Neural cell (in vitro differentiated cells): ENCODE results near the gene POLQ. TPM values are rescaled to one million over a fixed set of nuclear protein-coding genes. Genes with fewer than 3 reads are reported as not detected.

ENCODE experiments used
- H2AFZ ChIP-seq: fragments of 200-600, 300-800 bp; sonication (generic), shearing (Covaris generic); 2 replicates; pipeline ENCODE4 v1.6.0; 2014; ENCODE audit warnings: low read depth, mild to moderate bottlenecking, antibody characterized with exemption, low read length, moderate library complexity
- H3F3A ChIP-seq: fragments of 200-600 bp; shearing (Covaris generic); 2 replicates; pipeline ENCODE4 v1.6.1; 2016; ENCODE audit warnings: mild to moderate bottlenecking, moderate library complexity, mixed read lengths, antibody characterized with exemption, low read length; ENCODE audit not compliant: insufficient read depth, poor library complexity, severe bottlenecking
- H3K27ac ChIP-seq: fragments of 200-600, 300-800 bp; sonication (generic), shearing (Covaris generic); 2 replicates; pipeline ENCODE4 v1.5.1; 2014; ENCODE audit warnings: mild to moderate bottlenecking, low read length, moderate library complexity
- H3K27me3 ChIP-seq: fragments of 300-800, 200-600 bp; sonication (generic), shearing (Covaris generic); 2 replicates; pipeline ENCODE4 v1.6.0; 2014; ENCODE audit warnings: mild to moderate bottlenecking, low read depth, low read length, moderate library complexity; ENCODE audit not compliant: insufficient read depth
- H3K36me3 ChIP-seq: fragments of 300-800, 200-600 bp; sonication (generic), shearing (Covaris generic); 2 replicates; pipeline ENCODE4 v1.5.1; 2014; ENCODE audit warnings: mild to moderate bottlenecking, antibody characterized with exemption, low read length, moderate library complexity; ENCODE audit not compliant: insufficient read depth
- H3K4me2 ChIP-seq: fragments of 300-800, 200-600 bp; sonication (generic), shearing (Covaris generic); 2 replicates; pipeline ENCODE4 v1.6.0; 2014; ENCODE audit warnings: mild to moderate bottlenecking, low read length
- H3K4me3 ChIP-seq: fragments of 300-800, 200-600 bp; sonication (generic), shearing (Covaris generic); 2 replicates; pipeline ENCODE4 v1.5.1; 2014; ENCODE audit warnings: mild to moderate bottlenecking, low read length, moderate library complexity
- H3K79me2 ChIP-seq: fragments of 200-600 bp; shearing (Covaris generic); replicated peaks from 2 replicates; pipeline ENCODE4 v1.6.0; 2014; ENCODE audit warnings: mild to moderate bottlenecking, low read length, moderate library complexity; ENCODE audit not compliant: insufficient read depth
- H3K9ac ChIP-seq: fragments of 300-800, 200-600 bp; sonication (generic), shearing (Covaris generic); 2 replicates; pipeline ENCODE4 v1.6.1; 2016; ENCODE audit warnings: mild to moderate bottlenecking, low read length, mixed read lengths
- H3K9me2 ChIP-seq: fragments of 200-600 bp; shearing (Covaris generic); 2 replicates; pipeline ENCODE4 v1.6.1; 2016; ENCODE audit warnings: mild to moderate bottlenecking, low read length, mixed read lengths; ENCODE audit not compliant: insufficient read depth
- H3K9me3 ChIP-seq: fragments of 200-600, 300-800 bp; sonication (generic), shearing (Covaris generic); 2 replicates; pipeline ENCODE4 v1.6.1; 2016; ENCODE audit warnings: mild to moderate bottlenecking, mixed run types, low read length, moderate library complexity, mixed read lengths
- H4K20me1 ChIP-seq: fragments of 200-600 bp; shearing (Covaris generic); 2 replicates; pipeline ENCODE4 v1.6.1; 2016; ENCODE audit warnings: mild to moderate bottlenecking, mixed run types; ENCODE audit not compliant: insufficient read depth
- CTCF ChIP-seq: fragments of 450-650 bp; IDR thresholded peaks from 2 replicates; pipeline ENCODE4 v1.5.1; 2014; ENCODE audit warnings: antibody characterized with exemption, mild to moderate bottlenecking, moderate library complexity; ENCODE audit not compliant: poor library complexity, severe bottlenecking
- EP300 ChIP-seq: fragments of 450-650 bp; conservative IDR thresholded peaks from 2 replicates; pipeline ENCODE4 v1.6.1; 2014; ENCODE audit warnings: antibody characterized with exemption, mild to moderate bottlenecking, moderate library complexity; ENCODE audit not compliant: poor library complexity, severe bottlenecking
- EZH2 ChIP-seq: fragments of 200-600, 300-800 bp; shearing (Covaris generic), sonication (generic); IDR thresholded peaks from 2 replicates; pipeline ENCODE4 v1.6.1; 2014; ENCODE audit warnings: antibody characterized with exemption, low read length, borderline replicate concordance, mild to moderate bottlenecking; ENCODE audit not compliant: insufficient read depth, poor library complexity, severe bottlenecking
- MXI1 ChIP-seq: fragments of 450-650 bp; conservative IDR thresholded peaks from 2 replicates; pipeline ENCODE4 v1.6.1; 2014; ENCODE audit warnings: antibody characterized with exemption, mild to moderate bottlenecking; ENCODE audit not compliant: poor library complexity, severe bottlenecking
- POLR2AphosphoS5 ChIP-seq: IDR thresholded peaks from 2 replicates; pipeline ENCODE4 v1.6.1; 2012
- RAD21 ChIP-seq: fragments of 450-650 bp; conservative IDR thresholded peaks from 2 replicates; pipeline ENCODE4 v1.6.1; 2014; ENCODE audit warnings: antibody characterized with exemption, mild to moderate bottlenecking, moderate library complexity
- REST ChIP-seq: IDR thresholded peaks from 2 replicates; pipeline ENCODE4 v1.6.1; 2012; ENCODE audit warnings: borderline replicate concordance
- SMC3 ChIP-seq: fragments of 450-650 bp; conservative IDR thresholded peaks from 2 replicates; pipeline ENCODE4 v1.6.1; 2014; ENCODE audit warnings: antibody characterized with exemption, mild to moderate bottlenecking, moderate library complexity; ENCODE audit not compliant: poor library complexity
- TAF1 ChIP-seq: IDR thresholded peaks from 2 replicates; pipeline ENCODE4 v1.6.1; 2012; ENCODE audit warnings: low read depth
- polyA plus RNA-seq: library from polyadenylated mRNA; depleted of rRNA; stranded (reverse); fragments of >200 nt; gene quantifications from 2 replicates; pipeline ENCODE4 v1.2.3, GENCODE V29; 2014

POLQ gene
- polyA plus RNA-seq, 1 donor from 2014 or later = 0.10 TPM

GRCh38 chr3:121431726-121432517 lies 113.9 kb downstream of the POLQ start:
- no peak overlapping the region for H3K9ac ChIP-seq
- no peak overlapping the region for H3K4me2 ChIP-seq
- H3K27ac ChIP-seq = no peak overlapping the region
- no peaks in the 10 kb centered on the region for H3F3A ChIP-seq
- H3K36me3 ChIP-seq = no peaks in the 10 kb centered on the region
- H3K9me3 ChIP-seq = no peaks in the 10 kb centered on the region
- no peak overlapping the region for H3K4me3 ChIP-seq
- no peak overlapping the region for H2AFZ ChIP-seq
- TF ChIP-seq TAF1 (no peak), SMC3 (no peak), CTCF (no peak), EZH2 (no peak), REST (no peak), POLR2AphosphoS5 (no peak)
- H3K27me3 ChIP-seq = no peaks in the 10 kb centered on the region
- H4K20me1 ChIP-seq = no peaks in the 10 kb centered on the region
- no peaks in the 10 kb centered on the region for H3K79me2 ChIP-seq
- no peaks in the 10 kb centered on the region for H3K9me2 ChIP-seq

GRCh38 chr3:121430664-121431215 lies 115.0 kb downstream of the POLQ start:
- no peaks in the 10 kb centered on the region for H3K9me3 ChIP-seq
- no peaks in the 10 kb centered on the region for H3K27me3 ChIP-seq
- TF ChIP-seq REST (no peak), SMC3 (no peak), EZH2 (no peak), POLR2AphosphoS5 (no peak), RAD21 (no peak), MXI1 (no peak), TAF1 (no peak), CTCF (no peak), EP300 (no peak)
- no peaks in the 10 kb centered on the region for H3K79me2 ChIP-seq
- H4K20me1 ChIP-seq = no peaks in the 10 kb centered on the region
- H2AFZ ChIP-seq = no peak overlapping the region
- H3K27ac ChIP-seq = no peak overlapping the region
- no peak overlapping the region for H3K4me3 ChIP-seq
- no peaks in the 10 kb centered on the region for H3K36me3 ChIP-seq
- H3K9ac ChIP-seq = no peak overlapping the region
- H3K9me2 ChIP-seq = no peaks in the 10 kb centered on the region
- H3F3A ChIP-seq = no peaks in the 10 kb centered on the region
- no peak overlapping the region for H3K4me2 ChIP-seq
